Activated T-cell treated with anti-CD3 and anti-CD28 coated beads, Interleukin-2, amount 50 U/mL, for 24 hours (primary cell): Measurements from ENCODE around the gene SUPT3H.
A peak's percentile ranks its signal among the peaks of the same experiment; 100 is the strongest.
"Not testable (repeated sequence)": the region's sequence is repeated elsewhere in the genome, so short reads cannot be mapped to it uniquely, and the experiment has no call there.

Experiments used
- DNase-seq: peaks from one replicate; pipeline ENCODE4 v3.0.0-alpha.2; 2020
- H3K27ac Mint-ChIP-seq: 2 replicates; pipeline ENCODE4 v1.8.0; 2020; ENCODE audit warnings: mild to moderate bottlenecking, mixed read lengths
- H3K27me3 Mint-ChIP-seq: 2 replicates; pipeline ENCODE4 v1.8.0; 2020; ENCODE audit warnings: mixed read lengths
- H3K36me3 Mint-ChIP-seq: 2 replicates; pipeline ENCODE4 v1.8.0; 2020; ENCODE audit warnings: low read depth, mixed read lengths
- H3K4me1 Mint-ChIP-seq: 2 replicates; pipeline ENCODE4 v1.8.0; 2020; ENCODE audit warnings: low read depth, mixed read lengths
- H3K4me3 Mint-ChIP-seq: 2 replicates; pipeline ENCODE4 v1.8.0; 2020; ENCODE audit warnings: mild to moderate bottlenecking, moderate library complexity, mixed read lengths
- H3K9me3 Mint-ChIP-seq: 2 replicates; pipeline ENCODE4 v1.8.0; 2020; ENCODE audit warnings: mixed read lengths

Gene SUPT3H

DNA sequence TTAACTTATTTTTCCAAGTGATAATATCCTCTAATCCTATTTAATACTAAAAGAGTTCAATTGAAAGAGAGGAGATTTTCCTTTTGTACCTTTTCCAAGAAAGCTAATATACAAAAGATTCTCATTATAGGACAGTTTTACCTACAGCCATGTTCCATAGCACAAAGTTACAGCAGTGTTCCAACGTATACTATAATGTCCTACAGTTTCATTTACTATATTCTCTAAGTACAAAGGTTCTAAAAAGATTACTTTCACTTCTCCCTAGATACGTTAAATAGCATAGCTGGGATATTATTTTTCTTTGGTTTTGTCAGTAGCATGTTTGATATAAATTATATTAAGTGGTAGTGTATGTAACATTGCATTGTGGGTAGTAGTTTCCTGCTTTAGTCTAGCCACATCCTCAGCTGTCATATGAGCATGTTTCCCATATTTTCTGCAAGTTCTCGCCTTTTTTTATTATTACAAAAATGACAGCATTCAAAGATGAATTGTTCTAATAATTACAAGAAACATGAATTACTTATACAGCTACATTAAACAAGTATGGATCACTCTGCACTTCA lies 54.0 kb downstream of the SUPT3H start:
- no peaks in the 10 kb centered on the region for H3K9me3 Mint-ChIP-seq
- H3K4me3 Mint-ChIP-seq: peak overlapping the region; percentile 55
- no peak for DNase-seq
- peaks cover 55% of the 10 kb centered on the region for H3K4me1 Mint-ChIP-seq
- H3K27me3 Mint-ChIP-seq: no peaks in the 10 kb centered on the region
- peaks cover 5% of the 10 kb centered on the region for H3K36me3 Mint-ChIP-seq
- peak overlapping the region; percentile 47 for H3K27ac Mint-ChIP-seq

DNA sequence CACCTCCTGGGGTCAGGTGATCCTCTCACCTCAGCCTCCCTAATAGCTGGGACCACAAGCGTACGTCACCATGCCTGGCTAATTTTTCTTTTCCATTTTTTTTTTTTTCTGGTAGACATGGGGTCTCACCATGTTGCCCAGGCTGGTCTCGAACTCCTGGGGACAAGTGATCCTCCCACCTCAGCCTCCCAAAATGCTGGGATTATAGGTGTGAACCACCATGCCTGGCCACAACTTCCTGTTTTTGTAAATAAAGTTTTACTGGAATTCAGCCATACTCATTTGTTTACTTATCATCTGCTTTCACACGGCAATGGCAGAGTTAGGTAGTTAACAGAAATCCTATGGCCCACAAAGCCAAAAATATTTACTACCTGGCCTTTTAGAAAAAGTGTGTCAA lies 57.4 kb downstream of the SUPT3H start:
- peaks cover under 1% of the 10 kb centered on the region for H3K9me3 Mint-ChIP-seq
- H3K27me3 Mint-ChIP-seq: no peaks in the 10 kb centered on the region
- DNase-seq: no peak
- peaks cover 16% of the 10 kb centered on the region for H3K36me3 Mint-ChIP-seq
- H3K4me3 Mint-ChIP-seq: no peak overlapping the region
- H3K4me1 Mint-ChIP-seq: peaks cover 31% of the 10 kb centered on the region
- no peak overlapping the region for H3K27ac Mint-ChIP-seq

- Mint-ChIP-seq H3K4me1 (peaks cover 43% of the 10 kb centered on the region), H3K9me3 (peaks cover 5% of the 10 kb centered on the region), H3K27ac (no peak overlapping the region), H3K4me3 (no peak overlapping the region), H3K36me3 (peaks cover 41% of the 10 kb centered on the region), H3K27me3 (no peaks in the 10 kb centered on the region)
- DNase-seq: no peak
Measured at GRCh38 chr6:45314146-45314545, 63.6 kb downstream of the SUPT3H start.

DNA sequence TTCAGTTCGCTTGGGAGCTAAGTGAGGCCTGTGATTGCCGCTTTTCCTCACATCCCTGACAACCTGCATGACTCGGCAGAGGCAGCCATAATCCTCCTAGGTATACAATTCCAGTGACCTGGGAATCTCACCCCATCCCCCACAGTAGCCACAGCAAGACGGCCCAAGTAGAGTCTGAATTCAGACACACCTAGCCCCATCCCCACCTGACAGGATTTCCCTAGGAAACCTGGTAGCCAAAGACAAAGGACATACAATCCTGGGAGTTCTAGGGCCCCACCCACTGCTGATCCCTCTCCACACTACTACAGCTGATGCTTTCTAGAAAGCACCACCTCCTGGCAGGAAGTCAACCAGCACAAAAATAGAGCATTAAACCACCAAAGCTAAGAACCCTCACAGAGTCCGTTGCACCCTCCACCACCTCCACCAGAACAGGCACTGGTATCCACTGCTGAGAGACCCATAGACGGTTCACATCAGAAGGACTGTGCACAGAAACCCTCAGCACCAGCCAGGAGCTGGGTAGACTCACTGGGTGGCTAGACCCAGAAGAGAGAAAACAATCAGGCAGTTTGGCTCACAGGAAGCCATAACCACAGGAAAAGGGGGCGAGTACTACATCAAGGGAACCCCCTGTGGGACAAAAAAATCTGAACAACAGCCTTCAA lies 67.5 kb downstream of the SUPT3H start:
- Mint-ChIP-seq H3K4me1 (peaks cover 61% of the 10 kb centered on the region), H3K27ac (peak overlapping the region; percentile 85), H3K4me3 (peak overlapping the region; percentile 4), H3K36me3 (peaks cover 52% of the 10 kb centered on the region), H3K9me3 (peaks cover 16% of the 10 kb centered on the region), H3K27me3 (no peaks in the 10 kb centered on the region)
- no peak for DNase-seq

DNA sequence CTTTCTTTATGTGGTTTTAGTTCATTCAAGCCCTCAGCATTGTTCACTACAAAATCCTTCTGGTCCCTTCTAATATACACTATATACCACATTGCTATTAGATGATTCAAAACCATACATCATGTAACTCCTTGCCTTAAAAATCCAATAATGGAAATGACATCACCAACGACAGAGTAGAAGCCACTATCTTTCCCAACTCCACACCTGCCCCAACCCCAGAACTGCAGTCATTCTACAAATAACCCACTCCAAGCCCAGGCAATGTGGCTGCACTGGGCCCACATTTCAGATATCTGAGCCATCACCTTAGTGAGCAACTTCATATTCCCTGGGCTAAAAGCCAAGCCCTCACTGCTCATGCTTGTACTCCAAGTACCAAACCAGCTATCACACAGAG lies 72.2 kb downstream of the SUPT3H start:
- H3K9me3 Mint-ChIP-seq: peaks cover 14% of the 10 kb centered on the region
- H3K4me1 Mint-ChIP-seq: peaks cover 45% of the 10 kb centered on the region
- no peaks in the 10 kb centered on the region for H3K27me3 Mint-ChIP-seq
- H3K36me3 Mint-ChIP-seq: peaks cover 38% of the 10 kb centered on the region
- DNase-seq: no peak
- no peak overlapping the region for H3K27ac Mint-ChIP-seq
- H3K4me3 Mint-ChIP-seq: no peak overlapping the region

DNA sequence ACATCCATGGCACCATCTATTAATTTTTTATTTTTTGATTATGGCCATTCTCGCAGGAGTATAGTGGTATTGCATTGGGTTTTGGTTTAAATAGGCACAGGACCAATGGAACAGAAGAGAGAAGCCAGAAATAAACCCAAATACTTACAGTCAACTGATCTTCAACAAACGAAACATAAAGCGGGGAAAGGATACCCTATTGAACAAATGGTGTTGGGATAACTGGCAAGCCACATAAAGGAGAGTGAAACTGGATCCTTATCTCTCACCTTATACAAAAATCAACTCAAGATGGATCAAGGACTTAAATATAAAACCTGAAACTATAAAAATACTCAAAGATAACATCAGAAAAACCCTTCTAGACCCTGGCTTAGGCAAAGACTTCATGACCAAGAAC lies 74.9 kb downstream of the SUPT3H start:
- no peak for DNase-seq
- H3K36me3 Mint-ChIP-seq: peaks cover 23% of the 10 kb centered on the region
- H3K4me3 Mint-ChIP-seq: no peak overlapping the region
- peaks cover 29% of the 10 kb centered on the region for H3K4me1 Mint-ChIP-seq
- H3K27me3 Mint-ChIP-seq: no peaks in the 10 kb centered on the region
- H3K9me3 Mint-ChIP-seq: peaks cover 11% of the 10 kb centered on the region
- H3K27ac Mint-ChIP-seq: no peak overlapping the region

DNA sequence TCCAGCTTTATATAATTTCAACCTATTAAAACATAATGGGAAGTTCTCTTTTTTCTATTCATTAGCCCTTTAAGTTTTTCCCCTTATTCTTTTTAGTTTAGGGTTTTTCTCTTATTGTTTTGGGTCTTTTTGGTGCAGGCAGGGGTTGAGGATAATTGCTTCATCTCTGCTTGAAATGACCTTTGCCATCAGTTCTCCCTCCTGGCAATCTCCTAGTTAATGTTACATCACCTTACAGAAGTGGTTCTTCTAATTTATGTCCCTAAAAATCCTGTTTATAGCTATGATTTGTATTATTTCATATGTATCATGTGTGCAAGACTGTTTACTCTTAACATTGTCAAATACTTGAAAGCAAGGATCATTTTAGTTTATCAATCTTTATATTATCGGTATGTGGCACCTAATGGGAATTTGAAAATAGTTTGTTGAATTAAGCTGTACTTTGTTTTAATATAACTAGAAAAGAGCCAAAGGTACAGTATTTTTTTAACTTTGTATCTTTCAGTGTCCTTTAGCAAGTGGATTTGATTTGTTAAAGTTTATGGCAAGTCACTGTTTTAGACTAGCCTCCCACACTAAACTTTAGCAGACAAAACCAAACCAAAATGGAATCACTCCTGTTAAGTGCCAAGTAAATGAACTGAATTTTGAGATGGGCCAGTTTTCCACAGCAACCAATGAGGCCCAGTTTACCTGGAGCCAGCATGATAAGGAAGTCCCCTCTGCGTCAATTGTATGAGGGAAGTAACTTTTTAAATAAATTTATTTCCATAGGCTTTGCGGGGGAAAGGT lies 76.2 kb downstream of the SUPT3H start:
- Mint-ChIP-seq H3K27me3 (no peaks in the 10 kb centered on the region), H3K4me1 (peaks cover 31% of the 10 kb centered on the region), H3K27ac (no peak overlapping the region)

GRCh38 chr6:45300736-45301135 lies 77.0 kb downstream of the SUPT3H start:
- Mint-ChIP-seq H3K27ac (peak overlapping the region; percentile 27), H3K36me3 (peaks cover 7% of the 10 kb centered on the region), H3K4me1 (peaks cover 23% of the 10 kb centered on the region), H3K4me3 (no peak overlapping the region), H3K9me3 (no peaks in the 10 kb centered on the region), H3K27me3 (no peaks in the 10 kb centered on the region)
- DNase-seq: no peak

More for the DNA sequence above, 76.2 kb downstream of the SUPT3H start:
- no peak for DNase-seq
- Mint-ChIP-seq H3K36me3 (peaks cover 15% of the 10 kb centered on the region), H3K4me3 (no peak overlapping the region), H3K9me3 (peaks cover 8% of the 10 kb centered on the region)

GRCh38 chr6:45299096-45299581 lies 78.6 kb downstream of the SUPT3H start:
- Mint-ChIP-seq H3K36me3 (peaks cover 13% of the 10 kb centered on the region), H3K27me3 (no peaks in the 10 kb centered on the region), H3K4me1 (peaks cover 28% of the 10 kb centered on the region), H3K9me3 (peaks cover 2% of the 10 kb centered on the region), H3K4me3 (no peak overlapping the region), H3K27ac (no peak overlapping the region)
- no peak for DNase-seq

DNA sequence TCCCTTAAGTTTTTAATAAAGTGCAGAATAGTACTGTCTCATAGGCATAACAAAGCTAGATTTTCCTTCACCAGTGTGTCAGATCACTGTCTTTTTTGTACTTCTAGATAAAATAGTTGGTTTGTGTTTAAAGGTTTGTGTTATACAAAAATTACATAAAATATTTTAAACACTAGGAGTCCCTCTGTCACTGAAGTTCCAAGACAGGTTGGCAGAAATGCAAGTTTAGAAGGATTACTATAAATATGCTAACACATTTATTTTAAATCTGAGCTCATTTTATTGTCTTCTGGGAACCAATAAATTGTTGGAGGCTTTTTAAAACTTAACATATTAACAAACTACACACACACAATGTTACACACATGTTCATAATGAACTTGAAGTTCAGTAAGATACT lies 80.4 kb downstream of the SUPT3H start:
- no peak overlapping the region for H3K27ac Mint-ChIP-seq
- DNase-seq: no peak
- peaks cover 2% of the 10 kb centered on the region for H3K9me3 Mint-ChIP-seq

GRCh38 chr6:45294065-45294701 lies 83.6 kb downstream of the SUPT3H start:
- H3K9me3 Mint-ChIP-seq, H3K4me3 Mint-ChIP-seq, H3K27me3 Mint-ChIP-seq, DNase-seq: not testable (repeated sequence)
- Mint-ChIP-seq H3K27ac (peak overlapping the region; percentile 70), H3K4me1 (peaks cover 37% of the 10 kb centered on the region), H3K36me3 (peaks cover 18% of the 10 kb centered on the region)

More for the DNA sequence above, 80.4 kb downstream of the SUPT3H start:
- Mint-ChIP-seq H3K27me3 (no peaks in the 10 kb centered on the region), H3K4me1 (peaks cover 40% of the 10 kb centered on the region), H3K36me3 (peaks cover 7% of the 10 kb centered on the region), H3K4me3 (no peak overlapping the region)

- DNase-seq: no peak
- H3K27me3 Mint-ChIP-seq: no peaks in the 10 kb centered on the region
- peaks cover 18% of the 10 kb centered on the region for H3K36me3 Mint-ChIP-seq
- peak overlapping the region; percentile 70 for H3K27ac Mint-ChIP-seq
- peak overlapping the region; percentile 30 for H3K4me3 Mint-ChIP-seq
- H3K9me3 Mint-ChIP-seq: peaks cover 7% of the 10 kb centered on the region
- H3K4me1 Mint-ChIP-seq: peaks cover 37% of the 10 kb centered on the region
Measured at GRCh38 chr6:45293306-45293705, 84.4 kb downstream of the SUPT3H start.

DNA sequence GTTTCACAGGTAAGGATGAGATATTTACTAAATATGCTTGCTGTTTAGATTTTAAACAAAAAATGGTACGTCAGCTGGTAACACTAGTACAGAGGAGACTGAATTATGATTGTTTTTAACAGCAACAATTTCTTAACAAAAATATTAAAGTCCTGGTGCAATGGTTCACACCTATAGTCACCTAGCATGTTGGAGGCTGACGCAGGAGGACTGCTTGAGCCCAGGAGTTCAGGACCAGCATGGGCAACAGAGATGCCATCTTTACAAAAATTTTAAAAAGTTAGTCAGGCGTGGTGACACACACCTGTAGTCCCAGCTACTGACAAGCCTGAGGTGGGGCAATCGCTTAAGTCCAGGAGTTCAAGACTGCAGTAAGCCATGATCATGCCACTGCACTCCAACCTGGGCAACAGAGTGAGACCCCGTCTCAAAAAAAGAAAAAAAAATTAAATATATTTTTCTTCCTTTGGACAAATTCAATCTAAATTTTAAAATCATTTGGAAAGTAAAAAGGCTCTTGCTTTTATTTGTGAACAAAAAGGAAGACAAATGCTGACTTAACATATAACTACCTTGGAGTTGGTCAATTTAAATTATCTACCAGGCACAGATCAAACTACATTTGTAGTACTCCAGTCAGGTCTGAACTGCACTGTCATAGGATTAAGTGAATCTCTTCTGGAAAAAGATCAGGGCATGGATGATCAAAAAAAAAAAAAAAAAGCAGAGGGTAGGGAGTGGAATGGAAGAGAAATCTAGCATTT lies 87.8 kb downstream of the SUPT3H start:
- Mint-ChIP-seq H3K36me3 (peaks cover 27% of the 10 kb centered on the region), H3K27ac (no peak overlapping the region), H3K4me3 (no peak overlapping the region), H3K4me1 (peaks cover 31% of the 10 kb centered on the region), H3K9me3 (peaks cover 12% of the 10 kb centered on the region), H3K27me3 (no peaks in the 10 kb centered on the region)
- no peak for DNase-seq

DNA sequence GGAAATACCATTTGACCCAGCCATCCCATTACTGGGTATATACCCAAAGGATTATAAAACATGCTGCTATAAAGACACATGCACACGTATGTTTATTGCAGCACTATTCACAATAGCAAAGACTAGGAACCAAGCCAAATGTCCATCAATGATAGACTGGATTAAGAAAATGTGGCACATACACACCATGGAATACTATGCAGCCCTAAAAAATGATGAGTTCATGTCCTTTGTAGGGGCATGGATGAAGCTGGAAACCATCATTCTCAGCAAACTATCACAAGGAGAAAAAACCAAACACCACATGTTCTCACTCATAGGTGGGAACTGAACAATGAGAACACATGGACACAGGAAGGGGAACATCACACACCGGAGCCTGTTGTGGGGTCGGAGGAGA lies 91.0 kb downstream of the SUPT3H start:
- H3K9me3 Mint-ChIP-seq: peaks cover 11% of the 10 kb centered on the region
- peaks cover 28% of the 10 kb centered on the region for H3K36me3 Mint-ChIP-seq
- not testable (repeated sequence) for DNase-seq, H3K27me3 Mint-ChIP-seq, H3K27ac Mint-ChIP-seq, H3K4me1 Mint-ChIP-seq, H3K4me3 Mint-ChIP-seq
